Measurements from ENCODE around the gene SLC48A1. TPM values are rescaled to one million over a fixed set of nuclear protein-coding genes. Genes with fewer than 3 reads are reported as not detected.

Gene SLC48A1
- polyA plus RNA-seq, 1 donor (not counting 4 experiments of a cell fraction or from before 2014, with no cell fraction given) = 8.1 TPM

- no peaks in the 10 kb centered on the region for H3K36me3 ChIP-seq (ENCODE audit: control insufficient read depth in 2 of 2, extremely low read depth in 1 of 2, insufficient read depth in 2 of 2, low read length in 2 of 2)
- peaks cover 20% of the 10 kb centered on the region for H3K79me2 ChIP-seq (ENCODE audit: control insufficient read depth, insufficient read depth, low read length)
- no peak overlapping the region for H3K4me2 ChIP-seq (ENCODE audit: control insufficient read depth, extremely low read depth, insufficient read depth, low read depth, low read length)
- H4K20me1 ChIP-seq (ENCODE audit: control insufficient read depth, extremely low read depth, insufficient read depth, low read length) = no peaks in the 10 kb centered on the region
- no peak for TF ChIP-seq CTCF (optimal IDR thresholded peaks at IDR 0.05 in 1 of 3, IDR thresholded peaks at IDR 0.05 in 1 of 3, conservative IDR thresholded peaks at IDR 0.05 in 1 of 3; ENCODE audit: extremely low read depth in 1 of 3, insufficient read depth in 2 of 3, low read length in 3 of 3)
- H3K9me1 ChIP-seq (ENCODE audit: control insufficient read depth, extremely low read depth, insufficient read depth, low read length) = no peaks in the 10 kb centered on the region
- dilution Hi-C loops (cut with MboI; ENCODE audit: extremely low pct_ligation_motif_present, low sequenced_read_pairs) = no loop called here
- no peak overlapping the region for H3K4me3 ChIP-seq (ENCODE audit: control insufficient read depth in 2 of 3, extremely low read depth in 1 of 3, insufficient read depth in 2 of 3, low read depth in 1 of 3, low read length in 3 of 3)
- no peak overlapping the region for H3K27ac ChIP-seq (ENCODE audit: control insufficient read depth, insufficient read depth, low read length)
- peaks cover 52% of the 10 kb centered on the region for H3K4me1 ChIP-seq (ENCODE audit: control insufficient read depth, extremely low read depth, insufficient read depth, low read length)
- H2AFZ ChIP-seq (ENCODE audit: control insufficient read depth, low read length) = no peak overlapping the region
- H3K27me3 ChIP-seq (ENCODE audit: control insufficient read depth, extremely low read depth, insufficient read depth, low read length) = no peaks in the 10 kb centered on the region
- H3K9ac ChIP-seq (ENCODE audit: control insufficient read depth, extremely low read depth, insufficient read depth, low read length) = no peak overlapping the region
- no peaks in the 10 kb centered on the region for H3K9me3 ChIP-seq (ENCODE audit: control insufficient read depth, low read depth, low read length)
- FAIRE-seq (no peak), DNase-seq (ENCODE audit: low read depth, low spot score) (no peak)
Observed at GRCh38 chr12:47823422-47824086, 50.5 kb downstream of the SLC48A1 start.

GRCh38 chr12:47824198-47824597, 51.2 kb downstream of the SLC48A1 start:
- Histone ChIP-seq H3K9me1 (ENCODE audit: control insufficient read depth, extremely low read depth, insufficient read depth, low read length) (no peaks in the 10 kb centered on the region), H3K4me2 (ENCODE audit: control insufficient read depth, extremely low read depth, insufficient read depth, low read depth, low read length) (no peak overlapping the region), H3K4me3 (ENCODE audit: control insufficient read depth in 2 of 3, extremely low read depth in 1 of 3, insufficient read depth in 2 of 3, low read depth in 1 of 3, low read length in 3 of 3) (no peak overlapping the region), H2AFZ (ENCODE audit: control insufficient read depth, low read length) (no peak overlapping the region), H3K4me1 (ENCODE audit: control insufficient read depth, extremely low read depth, insufficient read depth, low read length) (peaks cover 56% of the 10 kb centered on the region), H3K36me3 (ENCODE audit: control insufficient read depth in 2 of 2, extremely low read depth in 1 of 2, insufficient read depth in 2 of 2, low read length in 2 of 2) (no peaks in the 10 kb centered on the region), H3K9ac (ENCODE audit: control insufficient read depth, extremely low read depth, insufficient read depth, low read length) (no peak overlapping the region), H3K79me2 (ENCODE audit: control insufficient read depth, insufficient read depth, low read length) (peaks cover 14% of the 10 kb centered on the region), H3K27ac (ENCODE audit: control insufficient read depth, insufficient read depth, low read length) (no peak overlapping the region), H4K20me1 (ENCODE audit: control insufficient read depth, extremely low read depth, insufficient read depth, low read length) (no peaks in the 10 kb centered on the region), H3K27me3 (ENCODE audit: control insufficient read depth, extremely low read depth, insufficient read depth, low read length) (no peaks in the 10 kb centered on the region), H3K9me3 (ENCODE audit: control insufficient read depth, low read depth, low read length) (no peaks in the 10 kb centered on the region)
- DNase-seq (ENCODE audit: low read depth, low spot score) (no peak), FAIRE-seq (no peak)
- dilution Hi-C loops (cut with MboI; ENCODE audit: extremely low pct_ligation_motif_present, low sequenced_read_pairs) = no loop called here
- TF ChIP-seq EZH2 (IDR thresholded peaks at IDR 0.05; ENCODE audit: low read length) = no peak

- no peaks in the 10 kb centered on the region for H3K9me3 ChIP-seq (ENCODE audit: control insufficient read depth, low read depth, low read length)
- dilution Hi-C loops (cut with MboI; ENCODE audit: extremely low pct_ligation_motif_present, low sequenced_read_pairs) = no loop called here
- H3K9me1 ChIP-seq (ENCODE audit: control insufficient read depth, extremely low read depth, insufficient read depth, low read length) = peaks cover 3% of the 10 kb centered on the region
- H3K79me2 ChIP-seq (ENCODE audit: control insufficient read depth, insufficient read depth, low read length) = peaks cover 12% of the 10 kb centered on the region
- H3K27me3 ChIP-seq (ENCODE audit: control insufficient read depth, extremely low read depth, insufficient read depth, low read length) = no peaks in the 10 kb centered on the region
- DNase-seq (ENCODE audit: low read depth, low spot score) (no peak), FAIRE-seq (no peak)
- no peaks in the 10 kb centered on the region for H4K20me1 ChIP-seq (ENCODE audit: control insufficient read depth, extremely low read depth, insufficient read depth, low read length)
- H2AFZ ChIP-seq (ENCODE audit: control insufficient read depth, low read length) = no peak overlapping the region
- H3K4me1 ChIP-seq (ENCODE audit: control insufficient read depth, extremely low read depth, insufficient read depth, low read length) = peaks cover 60% of the 10 kb centered on the region
- H3K4me2 ChIP-seq (ENCODE audit: control insufficient read depth, extremely low read depth, insufficient read depth, low read depth, low read length) = peak overlapping the region; percentile 50
- H3K27ac ChIP-seq (ENCODE audit: control insufficient read depth, insufficient read depth, low read length) = peak overlapping the region; percentile 44
- H3K4me3 ChIP-seq (ENCODE audit: control insufficient read depth in 2 of 3, extremely low read depth in 1 of 3, insufficient read depth in 2 of 3, low read depth in 1 of 3, low read length in 3 of 3) = no peak overlapping the region
- no peaks in the 10 kb centered on the region for H3K36me3 ChIP-seq (ENCODE audit: control insufficient read depth in 2 of 2, extremely low read depth in 1 of 2, insufficient read depth in 2 of 2, low read length in 2 of 2)
- no peak overlapping the region for H3K9ac ChIP-seq (ENCODE audit: control insufficient read depth, extremely low read depth, insufficient read depth, low read length)
- TF ChIP-seq EZH2 (IDR thresholded peaks at IDR 0.05; ENCODE audit: low read length) (no peak), CTCF (optimal IDR thresholded peaks at IDR 0.05 in 1 of 3, IDR thresholded peaks at IDR 0.05 in 1 of 3, conservative IDR thresholded peaks at IDR 0.05 in 1 of 3; ENCODE audit: extremely low read depth in 1 of 3, insufficient read depth in 2 of 3, low read length in 3 of 3) (no peak)
Observed at GRCh38 chr12:47824635-47825034, 51.6 kb downstream of the SLC48A1 start.
